Limb (tissue), 2 donors: ENCODE data around the gene THOC6.

Experiments used
- DNase-seq, 2 donors: peaks; one replicate each; pipeline ENCODE4 v3.0.0-alpha.2; 2016; ENCODE audit errors: extremely low spot score in 2 of 2

Gene THOC6

GRCh38 chr16:3015865-3016521 is 7.8 kb upstream of the THOC6 start:
- no peak for DNase-seq

- DNase-seq: no peak
Observed at GRCh38 chr16:3017344-3017743, 6.5 kb upstream of the THOC6 start.

- DNase-seq: peak in 1 of 2 donors; percentile 73
Observed at GRCh38 chr16:3017794-3018506, 5.9 kb upstream of the THOC6 start, which contains the start of gene CLDN6. TSS of gene CLDN6 (minus strand) at chr16:3018183. CDS start at chr16:3016021, 2,162 bp downstream.

DNA sequence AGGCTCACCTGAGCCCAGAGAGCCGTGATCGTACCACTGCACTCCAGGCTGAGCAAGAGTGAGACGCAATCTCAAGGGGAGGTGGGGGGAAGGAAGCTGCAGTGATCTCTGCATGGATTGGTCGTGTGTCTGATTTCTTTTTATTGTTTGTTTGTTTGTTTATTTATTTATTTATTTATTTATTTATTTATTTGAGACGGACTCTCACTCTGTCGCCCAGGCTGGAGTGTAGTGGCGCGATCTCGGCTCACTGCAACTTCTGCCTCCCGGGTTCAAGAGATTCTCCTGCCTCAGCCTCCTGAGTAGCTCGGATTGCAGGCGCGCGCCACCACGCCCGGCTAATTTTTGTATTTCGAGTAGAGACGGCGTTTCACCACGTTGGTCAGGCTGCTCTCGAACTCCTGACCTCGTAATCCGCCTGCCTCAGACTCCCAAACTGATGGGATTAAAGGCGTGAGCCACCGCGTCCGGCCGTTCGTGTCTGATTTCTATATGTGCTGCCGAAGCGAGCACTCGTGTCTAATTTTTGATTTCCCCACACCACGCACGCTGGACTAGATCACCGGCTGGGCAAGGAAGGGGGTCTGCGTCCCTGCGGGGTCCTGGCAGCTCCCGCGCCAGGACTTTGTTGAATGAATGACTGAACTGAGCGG is 4.1 kb upstream of the THOC6 start:
- no peak for DNase-seq

- DNase-seq: peak; percentile 70 to 86
Observed at GRCh38 chr16:3020247-3020603, 3.6 kb upstream of the THOC6 start, which contains the start of gene TNFRSF12A. TSS of gene TNFRSF12A (plus strand) at chr16:3020368. CDS start at chr16:3020398, 30 bp downstream.

GRCh38 chr16:3020604-3021448 is 3.0 kb upstream of the THOC6 start:
- peak; percentile 36 to 82 for DNase-seq

DNA sequence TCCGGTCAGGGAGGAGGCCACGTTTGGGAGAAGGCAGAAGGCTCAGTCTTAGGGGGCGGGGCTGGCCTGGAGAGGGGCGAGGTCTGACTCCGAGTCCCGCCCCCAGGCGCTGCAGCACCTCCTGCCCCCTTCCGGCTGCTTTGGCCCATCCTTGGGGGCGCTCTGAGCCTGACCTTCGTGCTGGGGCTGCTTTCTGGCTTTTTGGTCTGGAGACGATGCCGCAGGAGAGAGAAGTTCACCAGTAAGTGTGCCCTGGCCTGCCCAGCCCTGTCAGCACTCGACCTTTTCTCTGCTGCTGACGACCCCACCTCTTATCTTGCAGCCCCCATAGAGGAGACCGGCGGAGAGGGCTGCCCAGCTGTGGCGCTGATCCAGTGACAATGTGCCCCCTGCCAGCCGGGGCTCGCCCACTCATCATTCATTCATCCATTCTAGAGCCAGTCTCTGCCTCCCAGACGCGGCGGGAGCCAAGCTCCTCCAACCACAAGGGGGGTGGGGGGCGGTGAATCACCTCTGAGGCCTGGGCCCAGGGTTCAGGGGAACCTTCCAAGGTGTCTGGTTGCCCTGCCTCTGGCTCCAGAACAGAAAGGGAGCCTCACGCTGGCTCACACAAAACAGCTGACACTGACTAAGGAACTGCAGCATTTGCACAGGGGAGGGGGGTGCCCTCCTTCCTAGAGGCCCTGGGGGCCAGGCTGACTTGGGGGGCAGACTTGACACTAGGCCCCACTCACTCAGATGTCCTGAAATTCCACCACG is 2.2 kb upstream of the THOC6 start:
- DNase-seq: peak; percentile 69 to 74

GRCh38 chr16:3022208-3022683 is 1.6 kb upstream of the THOC6 start:
- DNase-seq: peak; percentile 82 to 88

DNA sequence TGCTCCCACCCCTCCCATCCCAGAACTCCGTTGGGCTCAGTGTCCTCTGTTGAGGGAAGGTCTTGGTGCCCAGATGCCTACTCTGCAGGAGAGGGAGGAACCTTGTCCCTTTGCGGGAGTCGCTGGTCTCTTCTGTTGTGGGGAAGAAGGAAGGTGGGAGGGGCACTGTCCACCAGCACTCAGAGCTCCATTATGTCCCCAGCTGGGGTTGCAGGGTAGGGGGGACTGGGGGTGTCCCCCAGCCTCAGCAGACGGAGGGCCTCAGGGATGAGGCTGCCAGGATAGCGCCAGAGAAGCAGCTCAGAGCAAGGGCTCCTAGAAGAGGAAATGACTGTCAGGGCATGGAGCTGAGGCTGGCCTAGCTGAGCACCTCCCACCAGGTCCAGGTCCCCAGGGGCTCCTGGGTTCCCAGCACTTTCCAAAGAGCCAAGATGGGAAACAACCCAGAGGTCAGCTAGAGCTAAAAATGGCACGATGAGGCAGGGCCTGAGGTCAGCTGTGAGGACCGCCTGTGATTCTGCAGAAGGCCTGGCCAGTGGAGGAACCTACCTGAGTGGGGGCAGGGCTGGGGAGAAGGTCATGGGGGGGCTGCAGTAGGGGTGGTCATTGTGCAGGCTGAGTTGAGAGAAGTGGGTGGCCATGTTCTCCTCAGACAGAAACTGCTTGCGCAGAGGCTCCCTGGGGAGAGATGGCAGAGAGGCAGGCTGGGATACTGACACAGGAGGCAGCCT is 986 bp upstream of the THOC6 start:
- no peak for DNase-seq

DNA sequence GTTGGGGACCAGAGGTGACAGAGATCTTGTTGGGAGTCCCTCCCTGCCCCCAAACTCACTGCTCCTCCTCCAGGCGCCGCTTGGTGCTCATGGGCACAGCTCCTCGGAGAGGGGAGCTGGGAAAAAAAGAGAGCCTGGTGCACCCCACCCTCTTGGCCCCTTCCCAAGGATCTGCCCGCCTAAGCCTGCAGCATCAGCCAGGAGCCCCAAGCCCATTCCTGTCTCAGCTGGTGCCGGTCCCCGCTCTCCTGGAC is 493 bp upstream of the THOC6 start:
- DNase-seq: no peak

DNA sequence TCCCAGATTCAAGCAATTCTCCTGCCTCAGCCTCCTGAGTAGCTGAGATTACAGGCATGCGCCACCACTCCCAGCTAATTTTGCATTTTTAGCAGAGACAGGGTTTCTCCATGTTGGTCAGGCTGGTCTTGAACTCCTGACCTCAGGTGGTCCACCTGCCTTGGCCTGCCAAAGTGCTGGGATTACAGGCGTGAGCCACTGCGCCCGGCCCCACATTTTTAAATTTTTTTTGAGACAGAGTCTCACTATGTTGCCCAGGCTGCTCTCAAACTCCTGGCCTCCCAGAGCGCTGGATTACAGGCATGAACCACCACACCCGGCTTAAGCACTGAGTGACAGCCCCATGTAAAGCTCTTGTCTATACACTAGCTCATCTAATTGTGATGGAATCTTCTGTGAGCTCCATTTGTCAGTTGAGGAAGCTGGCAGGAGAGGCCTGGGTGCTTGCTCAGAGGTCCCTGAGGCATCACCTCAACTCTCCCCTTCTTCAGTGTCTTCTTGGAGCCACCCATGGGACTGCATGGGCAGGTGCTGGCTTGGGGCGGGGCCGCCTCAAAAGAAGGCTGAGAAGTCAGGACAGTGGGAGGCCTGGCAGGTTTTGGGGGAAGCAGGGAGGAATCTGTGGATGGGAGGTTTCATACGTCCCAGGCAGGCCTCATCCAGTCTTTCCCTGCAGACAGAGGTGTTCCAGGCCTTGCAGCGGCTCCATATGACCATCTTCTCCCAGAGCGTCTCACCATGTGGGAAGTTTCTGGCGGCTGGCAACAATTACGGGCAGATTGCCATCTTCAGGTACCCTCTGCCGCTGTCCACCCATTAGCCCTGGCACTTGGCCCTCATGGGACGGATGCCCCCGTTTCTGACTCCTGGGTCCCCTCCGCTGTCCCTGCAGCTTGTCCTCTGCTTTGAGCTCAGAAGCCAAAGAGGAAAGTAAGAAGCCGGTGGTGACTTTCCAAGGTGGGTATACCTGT is 1.5 kb downstream of the THOC6 start:
- DNase-seq: no peak

DNA sequence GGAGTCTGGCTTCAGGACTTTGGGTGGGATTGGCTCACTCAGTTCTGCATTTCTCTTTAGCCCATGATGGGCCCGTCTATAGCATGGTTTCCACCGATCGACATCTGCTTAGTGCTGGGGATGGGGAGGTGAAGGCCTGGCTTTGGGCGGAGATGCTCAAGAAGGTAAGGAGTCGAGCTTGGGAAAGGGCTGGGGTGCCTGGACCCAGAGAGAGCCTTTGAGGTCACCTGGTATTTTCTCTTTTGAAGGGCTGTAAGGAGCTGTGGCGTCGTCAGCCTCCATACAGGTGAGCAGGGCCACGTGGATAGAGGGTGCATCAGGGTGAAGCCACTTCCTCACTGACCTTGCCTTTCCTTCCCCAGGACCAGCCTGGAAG is 2.2 kb downstream of the THOC6 start:
- DNase-seq: no peak

DNA sequence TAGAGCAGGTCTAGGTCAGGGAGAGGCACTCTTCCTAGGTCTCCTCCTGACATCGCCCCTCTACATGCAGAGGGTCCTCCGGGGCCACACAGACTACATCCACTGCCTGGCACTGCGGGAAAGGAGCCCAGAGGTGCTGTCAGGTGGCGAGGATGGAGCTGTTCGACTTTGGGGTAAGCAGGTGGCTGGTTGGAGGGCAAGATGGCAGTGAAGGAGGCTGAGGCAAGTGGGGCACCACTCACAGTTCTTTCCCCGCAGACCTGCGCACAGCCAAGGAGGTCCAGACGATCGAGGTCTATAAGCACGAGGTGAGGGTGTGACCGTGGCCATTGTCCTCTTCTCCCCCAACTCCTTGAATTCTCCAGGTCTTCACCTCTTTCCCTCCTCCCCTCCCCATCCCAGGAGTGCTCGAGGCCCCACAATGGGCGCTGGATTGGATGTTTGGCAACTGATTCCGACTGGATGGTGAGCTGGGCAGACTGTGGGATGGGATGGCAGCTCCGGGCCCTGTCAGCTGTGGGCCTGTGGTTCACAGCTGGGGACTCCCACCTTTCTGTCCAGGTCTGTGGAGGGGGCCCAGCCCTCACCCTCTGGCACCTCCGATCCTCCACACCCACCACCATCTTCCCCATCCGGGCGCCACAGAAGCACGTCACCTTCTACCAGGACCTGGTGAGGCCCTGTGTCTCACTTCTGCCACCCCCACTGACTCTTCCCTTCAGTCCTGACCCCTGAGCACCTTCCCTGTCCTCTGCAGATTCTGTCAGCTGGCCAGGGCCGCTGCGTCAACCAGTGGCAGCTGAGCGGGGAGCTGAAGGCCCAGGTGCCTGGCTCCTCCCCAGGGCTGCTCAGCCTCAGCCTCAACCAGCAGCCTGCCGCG is 3.0 kb downstream of the THOC6 start:
- DNase-seq: no peak

- DNase-seq: no peak
Observed at GRCh38 chr16:3027489-3027795, 3.6 kb downstream of the THOC6 start.

- DNase-seq: peak in 1 of 2 donors; percentile 91
Observed at GRCh38 chr16:3027983-3028715, 4.3 kb downstream of the THOC6 start.

DNA sequence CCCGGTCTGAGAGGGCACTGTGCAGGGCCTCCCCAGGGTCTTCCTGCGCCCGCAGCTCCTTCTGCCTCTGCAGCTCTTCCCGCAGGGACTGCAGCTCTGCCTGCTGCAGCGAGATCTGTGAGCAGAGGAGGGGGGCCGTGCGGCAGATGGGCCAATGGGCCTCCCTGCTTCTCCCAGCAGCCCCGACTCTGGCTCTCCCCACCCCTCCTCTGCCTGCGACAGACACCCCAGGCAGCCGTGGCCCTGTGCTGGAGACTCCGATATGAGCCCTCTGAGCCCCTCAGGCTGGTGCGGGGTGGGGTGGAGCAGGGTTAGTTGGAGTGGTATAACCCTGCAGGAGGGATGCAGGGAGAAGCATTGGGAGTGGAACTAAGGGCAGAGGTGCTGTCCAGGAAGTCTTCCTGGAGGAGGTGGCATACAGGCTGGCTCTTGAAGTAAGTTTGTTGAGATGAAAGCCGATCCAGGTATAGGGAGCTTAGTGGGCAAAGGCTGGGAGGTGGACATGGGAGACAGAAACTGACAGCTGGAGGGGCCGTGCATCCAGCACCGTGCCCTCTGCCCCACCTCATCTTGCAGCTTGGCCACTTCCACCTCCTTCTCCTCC is 5.0 kb downstream of the THOC6 start:
- DNase-seq: no peak

DNA sequence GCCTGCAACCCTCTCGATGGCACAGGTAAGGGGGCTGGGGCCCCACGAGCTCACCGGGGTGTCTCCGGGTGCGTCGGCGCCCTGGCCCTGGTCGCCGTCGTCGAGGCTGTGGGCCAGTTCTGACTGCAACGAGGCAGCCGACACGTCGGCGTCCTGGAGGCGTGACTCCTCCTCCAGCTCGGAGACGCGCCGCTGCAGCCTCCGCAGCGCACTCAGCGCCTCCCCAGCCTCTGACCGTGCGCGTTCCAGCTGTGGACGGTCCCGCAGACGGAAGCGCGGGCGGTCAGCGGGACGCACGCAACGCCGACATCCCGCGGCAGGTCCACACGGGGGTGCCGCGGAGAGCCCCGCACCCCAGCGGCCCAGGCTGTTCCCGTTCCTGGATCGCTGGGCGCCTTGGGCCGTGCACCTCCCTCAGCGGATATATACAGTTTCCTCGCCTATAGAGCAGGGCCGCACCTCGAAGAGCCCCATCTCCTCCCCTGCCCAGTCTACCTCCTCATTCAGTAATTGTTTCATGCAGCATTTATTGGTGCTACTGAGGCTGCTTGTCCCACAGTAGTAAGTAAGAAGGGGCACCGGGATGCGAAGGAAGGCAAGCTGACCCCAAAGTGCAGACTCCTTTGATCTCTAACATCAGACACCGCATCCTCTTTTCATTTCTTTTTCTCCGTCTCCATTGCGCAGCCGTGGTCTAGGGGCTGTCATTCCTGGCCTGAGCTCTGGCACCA is 5.8 kb downstream of the THOC6 start:
- DNase-seq: no peak
